GM19467 (cell line): Measurements from ENCODE around the gene FGGY.

Experiments used
- ATAC-seq: cut with Tn5 transposase; IDR thresholded peaks from one replicate; pipeline ENCODE4 v1.9.1; 2021; ENCODE audit warnings: mild to moderate bottlenecking, moderate library complexity; ENCODE audit not compliant: unreplicated experiment

FGGY gene

GRCh38 chr1:59378621-59379370, 81.9 kb downstream of the FGGY start:
- no peak for ATAC-seq

DNA sequence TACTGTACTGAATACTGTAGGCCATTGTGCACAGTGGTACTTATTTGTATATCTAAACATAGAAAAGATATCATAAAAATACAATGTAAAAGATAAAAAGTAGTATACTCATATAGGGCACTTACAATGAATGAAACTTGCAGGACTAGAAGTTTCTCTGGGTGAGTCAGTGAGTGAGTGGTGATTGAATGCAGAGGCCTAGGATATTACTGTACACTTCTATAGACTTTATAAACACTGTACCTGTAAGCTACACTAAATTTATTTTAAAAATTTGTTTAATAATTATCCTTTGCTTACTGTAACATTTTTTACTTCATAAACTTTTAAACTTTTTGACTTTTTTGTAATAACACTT, 82.5 kb downstream of the FGGY start:
- ATAC-seq: no peak

- ATAC-seq: no peak
Observed at GRCh38 chr1:59383963-59384362, 87.1 kb downstream of the FGGY start.

DNA sequence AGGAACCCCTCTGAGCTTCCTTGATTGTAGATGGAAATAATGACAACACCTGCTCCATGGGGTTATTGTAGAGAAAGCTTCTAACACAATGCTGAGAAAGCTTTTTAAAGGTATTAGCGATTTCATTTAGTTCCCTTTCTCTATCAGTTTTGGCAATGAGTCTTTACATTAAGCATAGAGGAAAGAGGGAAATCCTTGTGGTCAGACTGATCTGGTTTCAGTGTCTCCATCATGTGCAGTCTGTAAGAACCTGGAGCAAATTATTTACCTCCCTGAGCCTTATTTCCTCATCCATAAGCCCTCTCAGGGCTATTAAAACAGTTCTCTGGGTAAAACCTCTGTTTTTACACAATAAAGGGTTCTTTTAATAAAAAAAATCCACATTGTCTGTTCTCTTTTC, 87.5 kb downstream of the FGGY start:
- ATAC-seq: no peak

DNA sequence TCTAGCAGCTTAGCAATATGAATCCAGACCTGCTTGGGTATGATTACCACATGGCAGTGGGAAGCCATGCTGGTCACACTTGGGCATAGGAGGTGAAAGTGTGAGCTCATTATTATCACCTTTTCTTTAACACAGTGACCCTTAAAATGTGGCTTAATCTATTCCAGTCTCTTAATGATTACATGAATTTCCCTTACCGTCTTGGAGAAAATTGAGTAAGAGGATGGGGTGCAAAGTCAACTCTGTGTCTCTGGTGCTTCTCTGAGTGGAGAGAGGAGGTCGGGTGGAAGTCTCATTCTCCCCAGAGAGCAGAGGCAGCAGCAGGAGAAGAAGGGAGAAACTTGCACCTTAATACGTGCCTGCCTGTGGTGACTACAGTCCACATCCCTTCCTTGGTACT, 91.3 kb downstream of the FGGY start:
- ATAC-seq: no peak

GRCh38 chr1:59389847-59390246, 93.0 kb downstream of the FGGY start:
- no peak for ATAC-seq

DNA sequence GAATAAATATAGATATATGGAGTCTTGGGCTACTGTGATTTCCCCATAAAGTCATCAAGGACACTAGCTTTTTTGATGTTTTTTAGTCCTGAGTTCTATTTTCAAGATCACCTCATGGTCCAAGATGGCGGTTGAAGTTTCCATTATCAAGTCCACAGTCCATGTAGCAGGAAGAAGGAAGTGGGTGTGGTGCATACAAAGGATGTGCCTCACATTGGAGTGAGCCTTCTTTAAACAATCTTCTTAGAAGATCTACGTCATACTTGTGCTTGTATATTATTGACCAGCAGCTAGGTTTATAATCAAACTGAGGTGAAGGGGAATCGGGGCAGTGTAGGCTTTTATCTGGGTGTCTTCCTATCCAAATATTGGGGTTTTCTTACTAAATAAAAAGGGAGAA, 93.4 kb downstream of the FGGY start:
- no peak for ATAC-seq

GRCh38 chr1:59391212-59392179, 94.6 kb downstream of the FGGY start:
- no peak for ATAC-seq

DNA sequence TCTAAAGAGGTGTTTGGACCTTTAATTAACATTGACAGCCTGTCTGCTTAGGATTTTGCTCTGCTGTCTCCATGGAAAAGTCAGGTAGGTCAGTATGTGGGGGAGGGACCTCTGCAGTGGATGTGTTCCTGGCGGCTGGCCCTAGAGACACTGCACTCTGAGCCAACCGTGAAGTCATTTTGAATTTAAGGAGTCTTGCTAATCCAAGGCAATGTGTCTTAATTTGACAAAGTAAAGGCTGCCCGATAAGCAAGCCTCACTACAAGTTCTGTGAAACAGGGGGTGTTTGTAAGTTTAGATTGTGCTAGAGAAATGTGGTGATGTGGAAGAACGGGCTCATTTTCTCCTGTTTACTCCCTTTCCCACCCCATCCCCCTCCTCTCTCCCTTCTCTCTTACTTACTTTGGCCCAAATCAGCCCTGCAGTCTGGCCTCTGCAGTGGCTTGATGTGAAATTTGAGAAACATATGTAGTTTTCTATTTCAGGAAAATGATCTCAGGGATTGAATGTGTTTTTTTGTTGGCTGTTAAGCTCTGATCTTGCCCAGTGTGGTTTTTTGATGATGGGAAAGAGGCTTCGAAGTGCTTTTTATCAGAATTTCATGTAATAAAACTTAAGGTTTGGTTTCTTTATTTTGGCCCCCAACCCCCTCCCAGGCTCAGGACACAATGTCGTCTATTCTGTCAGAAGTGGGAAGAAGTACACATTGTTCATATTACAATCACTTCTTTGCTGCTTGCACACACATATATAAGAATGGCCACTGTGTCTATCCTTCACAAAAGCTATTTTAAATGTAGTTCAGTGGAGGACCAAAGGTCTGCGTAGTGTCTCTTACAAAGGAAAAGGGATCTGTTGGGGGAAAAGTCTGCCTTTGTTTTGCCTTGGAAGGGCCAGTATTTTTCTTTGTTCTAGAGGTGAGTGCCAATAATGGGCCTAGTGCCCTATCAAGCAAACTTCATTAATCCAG, 96.6 kb downstream of the FGGY start:
- ATAC-seq: no peak

DNA sequence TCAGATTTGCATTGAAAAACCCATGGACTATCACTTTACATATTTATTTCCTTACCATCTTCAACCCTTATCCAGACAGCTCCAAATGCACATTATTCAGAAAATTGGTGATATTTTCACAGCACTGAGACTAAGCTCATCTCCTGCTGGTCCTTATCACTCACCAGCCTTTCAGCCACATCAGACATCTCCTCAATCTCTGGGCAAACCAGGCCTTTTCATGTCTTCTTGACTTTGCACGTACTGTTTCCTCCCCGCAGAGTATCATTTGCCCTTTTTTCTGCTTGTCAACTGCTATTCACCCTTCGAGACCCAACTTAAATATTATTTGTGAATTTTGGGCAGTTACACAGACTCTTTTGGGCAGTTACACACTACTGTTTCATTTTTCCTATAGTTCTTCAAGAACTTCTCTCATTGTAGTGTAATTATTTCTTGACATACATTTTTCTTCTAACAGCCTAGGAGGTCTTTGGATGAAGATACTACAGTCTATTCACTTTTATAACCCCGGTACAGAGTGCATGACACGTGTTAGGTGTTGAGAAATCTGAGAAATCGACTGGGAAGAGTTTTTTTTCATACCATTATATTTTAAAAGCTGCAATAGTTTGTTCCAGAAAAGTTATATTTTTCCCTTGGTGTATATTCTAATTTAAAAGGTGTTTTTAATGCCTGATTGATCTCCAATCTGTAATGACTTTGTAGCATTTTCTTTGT, 98.0 kb downstream of the FGGY start:
- ATAC-seq: no peak

DNA sequence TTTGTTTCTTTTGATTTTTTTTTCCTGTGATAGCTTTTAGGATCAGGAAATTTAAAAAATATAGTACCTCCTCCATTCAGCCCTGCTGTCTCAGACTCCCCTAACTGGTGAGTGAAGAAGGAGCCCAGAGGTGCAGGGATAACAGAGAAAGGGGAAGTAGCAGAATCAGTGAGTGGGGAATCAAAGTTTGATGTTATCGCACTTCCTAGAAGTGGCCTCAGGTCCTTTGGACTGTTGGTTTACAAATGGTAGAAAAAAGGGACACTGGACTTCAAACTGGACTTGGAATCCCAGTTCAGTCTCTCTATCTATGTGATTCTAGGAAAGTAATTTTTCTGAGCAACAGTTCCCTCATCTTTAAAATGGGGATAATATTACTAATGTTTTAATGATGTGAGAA, 99.5 kb downstream of the FGGY start:
- ATAC-seq: no peak

GRCh38 chr1:59397139-59397858, 100.4 kb downstream of the FGGY start:
- no peak for ATAC-seq

GRCh38 chr1:59399642-59400041, 102.7 kb downstream of the FGGY start:
- ATAC-seq: no peak

- no peak for ATAC-seq
Observed at GRCh38 chr1:59401581-59401980, 104.7 kb downstream of the FGGY start.

DNA sequence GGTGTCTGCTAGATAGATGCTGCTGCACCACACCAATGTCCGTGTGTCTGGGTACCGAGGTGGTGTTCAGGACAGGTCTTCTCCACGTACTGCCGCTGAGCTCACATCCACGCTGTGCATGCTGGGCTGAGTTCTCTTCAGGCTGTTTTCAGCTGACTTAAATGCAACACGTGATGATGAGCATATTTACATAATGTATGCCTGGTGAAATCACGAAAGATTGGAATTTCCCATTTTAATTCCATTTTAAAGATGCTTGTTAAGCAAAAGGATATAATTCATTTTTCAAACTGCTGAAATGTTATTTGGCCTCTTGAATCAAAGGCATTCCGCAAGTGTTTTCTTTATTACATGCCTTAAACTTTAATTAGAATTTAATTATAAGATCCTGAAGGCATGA, 107.9 kb downstream of the FGGY start:
- ATAC-seq: no peak

GRCh38 chr1:59406437-59407164, 109.7 kb downstream of the FGGY start:
- no peak for ATAC-seq

DNA sequence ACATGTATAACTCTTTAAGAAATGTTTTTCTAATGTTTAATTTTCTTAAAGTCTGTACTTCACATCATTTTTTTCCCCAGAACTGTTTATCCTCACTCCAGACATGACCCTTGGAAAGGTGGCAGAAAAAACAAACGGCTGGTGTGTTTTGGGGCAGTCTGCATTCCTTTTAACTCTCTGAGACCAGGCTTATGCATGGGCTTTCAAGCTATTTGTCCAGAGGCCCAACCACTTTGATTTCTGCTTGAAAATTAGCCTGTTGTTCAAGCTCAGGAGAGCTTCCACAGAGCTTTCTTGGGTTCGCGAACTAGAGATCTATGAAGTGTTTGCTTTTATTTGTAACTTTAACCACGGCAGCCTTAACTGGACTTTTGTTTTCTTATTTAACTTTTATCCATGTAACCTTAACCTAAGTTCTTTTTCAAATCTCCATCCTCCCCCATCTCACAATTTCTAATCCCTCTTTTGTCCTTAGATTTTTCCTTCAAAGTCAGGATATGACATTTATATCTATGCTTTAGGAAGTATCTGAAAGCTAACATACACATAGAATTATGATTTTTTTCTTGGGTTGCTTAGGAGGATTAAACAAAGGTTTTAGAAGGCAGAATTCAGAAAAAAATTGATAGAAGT, 111.8 kb downstream of the FGGY start:
- no peak for ATAC-seq

GRCh38 chr1:59409549-59409948, 112.7 kb downstream of the FGGY start:
- ATAC-seq: no peak

GRCh38 chr1:59409986-59410385, 113.1 kb downstream of the FGGY start:
- no peak for ATAC-seq
